ENCODE measurements around the gene ZC3H7A.

- TF ChIP-seq, protein P1, sequence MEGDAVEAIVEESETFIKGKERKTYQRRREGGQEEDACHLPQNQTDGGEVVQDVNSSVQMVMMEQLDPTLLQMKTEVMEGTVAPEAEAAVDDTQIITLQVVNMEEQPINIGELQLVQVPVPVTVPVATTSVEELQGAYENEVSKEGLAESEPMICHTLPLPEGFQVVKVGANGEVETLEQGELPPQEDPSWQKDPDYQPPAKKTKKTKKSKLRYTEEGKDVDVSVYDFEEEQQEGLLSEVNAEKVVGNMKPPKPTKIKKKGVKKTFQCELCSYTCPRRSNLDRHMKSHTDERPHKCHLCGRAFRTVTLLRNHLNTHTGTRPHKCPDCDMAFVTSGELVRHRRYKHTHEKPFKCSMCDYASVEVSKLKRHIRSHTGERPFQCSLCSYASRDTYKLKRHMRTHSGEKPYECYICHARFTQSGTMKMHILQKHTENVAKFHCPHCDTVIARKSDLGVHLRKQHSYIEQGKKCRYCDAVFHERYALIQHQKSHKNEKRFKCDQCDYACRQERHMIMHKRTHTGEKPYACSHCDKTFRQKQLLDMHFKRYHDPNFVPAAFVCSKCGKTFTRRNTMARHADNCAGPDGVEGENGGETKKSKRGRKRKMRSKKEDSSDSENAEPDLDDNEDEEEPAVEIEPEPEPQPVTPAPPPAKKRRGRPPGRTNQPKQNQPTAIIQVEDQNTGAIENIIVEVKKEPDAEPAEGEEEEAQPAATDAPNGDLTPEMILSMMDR (conservative IDR thresholded peaks at IDR 0.05), result no peak
- TF ChIP-seq EZH2 (IDR thresholded peaks at IDR 0.05; ENCODE audit: low read depth), result no peak
Observed at GRCh38 chr16:11708421-11708820, 88.6 kb downstream of the ZC3H7A start.
